ENCODE measurements around the gene HES4.

HES4 gene

DNA sequence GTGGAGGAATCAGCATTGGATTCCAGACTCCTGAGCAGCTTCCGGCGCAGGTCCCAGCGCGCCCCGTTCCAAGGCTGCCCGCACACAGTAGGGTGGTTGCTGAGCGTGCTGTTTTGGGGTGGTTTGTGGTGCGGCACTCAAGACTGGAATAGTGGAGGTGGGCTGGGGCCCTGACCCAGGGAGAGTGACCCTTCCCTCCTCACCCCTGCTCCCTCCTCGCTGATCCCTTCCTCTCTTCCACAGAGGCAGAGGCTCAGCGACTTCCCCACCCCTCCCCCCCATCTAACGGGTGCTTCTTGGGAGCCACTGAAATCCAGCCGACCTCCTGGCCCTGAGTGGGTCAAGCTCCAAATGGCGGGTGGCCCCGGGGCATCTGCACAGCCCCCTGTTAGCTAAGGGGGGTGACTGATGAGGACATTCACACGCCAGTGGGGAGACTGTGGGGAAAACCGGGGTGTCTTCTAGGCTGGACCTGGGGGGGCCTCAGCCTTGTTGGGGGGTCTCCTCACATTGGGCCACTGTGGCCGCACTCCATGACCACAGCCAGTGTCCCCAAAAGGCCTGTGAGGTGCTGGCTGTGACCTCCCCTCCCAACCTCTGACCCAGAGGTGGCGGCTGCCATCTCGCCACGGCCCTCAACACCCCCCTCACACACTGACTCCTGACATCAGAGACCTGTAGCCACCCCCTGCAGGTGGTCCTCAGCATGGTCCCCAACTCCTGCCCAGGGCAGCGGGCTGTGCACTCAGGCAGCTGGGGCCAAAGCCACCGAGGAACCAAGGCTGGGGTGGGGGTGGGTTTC, 3.9 kb upstream of the HES4 start:
- no peak for TF ChIP-seq CTCF (IDR thresholded peaks at IDR 0.05; ENCODE audit: low read depth, low read length)
- no peak for DNase-seq (ENCODE audit: low read depth, low spot score)
- no peak overlapping the region for H3K4me3 ChIP-seq (ENCODE audit: low read depth, low read length)
- in situ Hi-C loops (cut with HindIII; ENCODE audit: low sequenced_read_pairs): no loop called here

- DNase-seq (ENCODE audit: low read depth, low spot score): no peak
- no peak for TF ChIP-seq CTCF (IDR thresholded peaks at IDR 0.05; ENCODE audit: low read depth, low read length)
- in situ Hi-C loops (cut with HindIII; ENCODE audit: low sequenced_read_pairs): no loop called here
- peak overlapping the region; percentile 32 for H3K4me3 ChIP-seq (ENCODE audit: low read depth, low read length)
Observed at GRCh38 chr1:1001057-1001783, 1.3 kb upstream of the HES4 start.

DNA sequence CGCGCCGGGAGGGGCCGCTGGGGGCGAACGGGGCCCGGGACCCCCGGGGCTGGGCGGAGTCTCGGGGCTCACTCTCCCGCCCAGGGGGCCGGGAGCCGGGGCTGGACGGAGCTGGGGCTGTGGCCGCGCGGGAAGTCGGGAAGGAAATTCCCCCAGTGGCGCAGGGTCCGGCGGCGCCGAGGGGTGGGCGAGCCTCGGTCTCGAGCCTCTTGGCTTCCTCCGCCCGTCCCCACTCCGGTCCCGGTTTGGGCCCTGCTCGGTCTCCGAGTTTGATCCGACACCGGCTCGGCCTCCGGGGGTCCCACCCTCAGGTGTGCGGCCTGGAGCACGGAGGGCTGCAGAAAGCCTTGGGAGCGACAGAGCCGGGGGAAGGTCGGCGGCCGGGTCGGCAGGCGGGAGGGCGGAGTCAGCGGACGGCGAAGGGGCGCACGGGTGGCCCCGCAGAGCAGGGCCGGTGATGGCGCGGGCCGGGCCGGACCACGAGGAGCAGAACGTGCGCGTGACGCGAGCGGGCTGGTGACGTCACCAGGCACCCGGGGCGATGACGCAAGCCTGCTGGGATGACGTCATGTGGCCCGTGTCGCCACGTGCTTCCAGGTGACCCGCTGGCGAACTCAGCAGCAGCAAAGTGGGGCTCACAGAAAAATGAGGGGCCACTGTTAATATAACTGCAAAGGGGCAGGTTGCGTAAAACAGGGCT, 610 bp upstream of the HES4 start:
- DNase-seq (ENCODE audit: low read depth, low spot score): peak; percentile 80
- in situ Hi-C loops (cut with HindIII; ENCODE audit: low sequenced_read_pairs): no loop called here
- no peak for TF ChIP-seq CTCF (IDR thresholded peaks at IDR 0.05; ENCODE audit: low read depth, low read length)
- peak overlapping the region; percentile 51 for H3K4me3 ChIP-seq (ENCODE audit: low read depth, low read length)

GRCh38 chr1:998995-999724, 737 bp downstream of the HES4 start:
- in situ Hi-C loops (cut with HindIII; ENCODE audit: low sequenced_read_pairs): no loop called here
- TF ChIP-seq CTCF (IDR thresholded peaks at IDR 0.05; ENCODE audit: low read depth, low read length): no peak
- H3K4me3 ChIP-seq (ENCODE audit: low read depth, low read length): peak overlapping the region; percentile 41
- no peak for DNase-seq (ENCODE audit: low read depth, low spot score)

GRCh38 chr1:998745-998994, 1.2 kb downstream of the HES4 start:
- in situ Hi-C loops (cut with HindIII; ENCODE audit: low sequenced_read_pairs): no loop called here
- TF ChIP-seq CTCF (IDR thresholded peaks at IDR 0.05; ENCODE audit: low read depth, low read length): no peak
- DNase-seq (ENCODE audit: low read depth, low spot score): peak; percentile 38
- peak overlapping the region; percentile 21 for H3K4me3 ChIP-seq (ENCODE audit: low read depth, low read length)

DNA sequence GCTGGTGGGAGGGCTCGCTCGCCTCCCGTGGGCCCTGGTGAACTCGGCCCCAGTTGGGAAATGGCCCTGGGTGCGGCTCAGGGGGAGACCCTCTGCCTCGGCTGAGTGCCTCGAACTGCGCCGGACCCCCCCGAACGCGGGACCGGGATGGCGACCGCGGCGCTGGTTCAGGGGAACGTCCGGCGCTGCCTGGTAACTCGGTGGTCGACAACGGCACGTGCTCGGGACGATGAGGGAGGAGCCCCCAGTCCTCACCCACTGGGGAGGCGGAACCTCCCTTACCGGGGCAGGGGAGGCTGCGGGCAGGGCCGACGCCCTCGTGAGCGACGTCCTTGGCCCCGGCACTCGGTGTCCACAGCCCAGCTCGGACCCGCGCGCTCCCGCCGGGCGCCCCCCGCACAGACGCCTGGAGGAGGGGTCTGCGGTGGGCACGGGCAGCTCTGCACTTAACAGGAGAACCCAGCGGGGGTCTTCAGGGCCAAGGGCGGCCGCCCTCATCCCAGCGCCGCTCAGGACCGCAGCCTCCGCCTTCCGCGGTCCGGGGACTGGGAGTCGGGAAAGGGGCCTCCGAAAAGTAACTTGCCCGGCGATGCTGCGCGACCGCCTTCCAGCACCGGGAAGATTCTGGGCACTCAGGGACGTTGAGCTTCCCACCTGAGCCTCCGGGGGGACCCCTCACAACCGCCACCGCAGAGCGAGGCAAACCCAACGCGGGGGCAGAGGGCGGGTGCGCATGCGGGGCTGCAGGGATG, 1.7 kb downstream of the HES4 start:
- in situ Hi-C loops (cut with HindIII; ENCODE audit: low sequenced_read_pairs): no loop called here
- H3K4me3 ChIP-seq (ENCODE audit: low read depth, low read length): no peak overlapping the region
- no peak for DNase-seq (ENCODE audit: low read depth, low spot score)
- no peak for TF ChIP-seq CTCF (IDR thresholded peaks at IDR 0.05; ENCODE audit: low read depth, low read length)
